ENCODE data around the gene TUBA3D.
"Not testable (repeated sequence)": the region's sequence is repeated elsewhere in the genome, so short reads cannot be mapped to it uniquely, and the experiment has no call there.

Gene TUBA3D

GRCh38 chr2:131516011-131516410, 40.1 kb downstream of the TUBA3D start:
- DNase-seq: no peak

GRCh38 chr2:131516621-131517020, 40.7 kb downstream of the TUBA3D start:
- not testable (repeated sequence) for DNase-seq

- DNase-seq: no peak
These were observed 41.4 kb downstream of the TUBA3D start for GRCh38 chr2:131517106-131517831.

- DNase-seq: not testable (repeated sequence)
These were observed 41.9 kb downstream of the TUBA3D start for GRCh38 chr2:131517856-131518255.

- DNase-seq: not testable (repeated sequence)
These were observed 42.6 kb downstream of the TUBA3D start for GRCh38 chr2:131518531-131518930.

- no peak for DNase-seq
These were observed 43.5 kb downstream of the TUBA3D start for GRCh38 chr2:131519466-131519865.

GRCh38 chr2:131519871-131520470, 44.1 kb downstream of the TUBA3D start:
- not testable (repeated sequence) for DNase-seq

GRCh38 chr2:131520526-131520925, 44.6 kb downstream of the TUBA3D start:
- DNase-seq: no peak

- not testable (repeated sequence) for DNase-seq
These were observed 45.6 kb downstream of the TUBA3D start for GRCh38 chr2:131521524-131521923.

GRCh38 chr2:131521961-131522781, 46.3 kb downstream of the TUBA3D start:
- DNase-seq: no peak

- DNase-seq: not testable (repeated sequence)
These were observed 49.3 kb downstream of the TUBA3D start for GRCh38 chr2:131525256-131525655.

- DNase-seq: peak; percentile 47
These were observed 51.4 kb downstream of the TUBA3D start, which contains the start of gene CCDC74A for GRCh38 chr2:131527131-131528001. TSS of gene CCDC74A (plus strand) at chr2:131527888. CDS start at chr2:131527971, 83 bp downstream.

GRCh38 chr2:131528981-131529863, 53.3 kb downstream of the TUBA3D start:
- not testable (repeated sequence) for DNase-seq

- not testable (repeated sequence) for DNase-seq
These were observed 54.0 kb downstream of the TUBA3D start for GRCh38 chr2:131529864-131530445.

GRCh38 chr2:131530626-131531344, 54.9 kb downstream of the TUBA3D start:
- DNase-seq: not testable (repeated sequence)

GRCh38 chr2:131531547-131532185, 55.7 kb downstream of the TUBA3D start:
- not testable (repeated sequence) for DNase-seq

Measured in NCI-H510A treated with DMSO at 0.1 percent for 48 hours (cell line).